ENCODE measurements around the gene NUSAP1. TPM values are rescaled to one million over a fixed set of nuclear protein-coding genes. Genes with fewer than 3 reads are reported as not detected.

The NUSAP1 gene
- total RNA-seq, 6 donors from 2014 or later, result 6.8 to 22.0 (median 8.3) TPM

DNA sequence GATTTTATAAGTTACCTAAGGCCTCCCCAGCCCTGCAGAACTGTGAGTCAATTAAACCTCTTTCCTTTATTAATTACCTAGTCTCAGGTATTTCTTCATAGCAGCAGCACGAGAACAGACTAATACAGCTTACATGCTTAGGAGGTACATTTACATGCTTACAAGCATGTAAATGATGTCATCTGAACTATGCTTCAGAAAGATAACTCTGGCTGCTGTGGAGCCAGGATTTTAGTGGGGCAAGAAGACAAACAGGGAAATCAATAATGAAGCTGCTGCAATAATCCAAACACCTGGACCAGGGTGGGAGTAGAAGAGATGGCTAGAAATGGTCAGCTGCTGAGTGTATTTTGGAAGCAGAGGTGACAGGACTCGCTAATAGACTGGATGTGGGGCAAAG, 60.0 kb downstream of the NUSAP1 start:
- H3K4me3 ChIP-seq, result no peak overlapping the region
- H3K36me3 ChIP-seq, result peaks cover 3 to 62% (median 34%) of the 10 kb centered on the region in 4 donors
- H3K9me3 ChIP-seq, result no peaks in the 10 kb centered on the region
- DNase-seq (no peak), ATAC-seq (ENCODE audit: low FRiP score in 2 of 2) (no peak)
- WGBS, 2 donors, result 94 to 95% methylated on average over 2 of the region's 2 CpGs
- H3K27me3 ChIP-seq, result no peaks in the 10 kb centered on the region
- H3K4me1 ChIP-seq, result peaks cover 0 to 6% (median 2%) of the 10 kb centered on the region in 4 donors
- no peak overlapping the region for H3K27ac ChIP-seq
- no peak for TF ChIP-seq EP300 (IDR thresholded peaks at IDR 0.05)
- TF ChIP-seq POLR2A (IDR thresholded peaks at IDR 0.05), result no peak

- H3K4me3 ChIP-seq, result no peak overlapping the region
- H3K4me1 ChIP-seq, result peaks cover 0 to 6% (median 2%) of the 10 kb centered on the region in 4 donors
- TF ChIP-seq, protein P1, sequence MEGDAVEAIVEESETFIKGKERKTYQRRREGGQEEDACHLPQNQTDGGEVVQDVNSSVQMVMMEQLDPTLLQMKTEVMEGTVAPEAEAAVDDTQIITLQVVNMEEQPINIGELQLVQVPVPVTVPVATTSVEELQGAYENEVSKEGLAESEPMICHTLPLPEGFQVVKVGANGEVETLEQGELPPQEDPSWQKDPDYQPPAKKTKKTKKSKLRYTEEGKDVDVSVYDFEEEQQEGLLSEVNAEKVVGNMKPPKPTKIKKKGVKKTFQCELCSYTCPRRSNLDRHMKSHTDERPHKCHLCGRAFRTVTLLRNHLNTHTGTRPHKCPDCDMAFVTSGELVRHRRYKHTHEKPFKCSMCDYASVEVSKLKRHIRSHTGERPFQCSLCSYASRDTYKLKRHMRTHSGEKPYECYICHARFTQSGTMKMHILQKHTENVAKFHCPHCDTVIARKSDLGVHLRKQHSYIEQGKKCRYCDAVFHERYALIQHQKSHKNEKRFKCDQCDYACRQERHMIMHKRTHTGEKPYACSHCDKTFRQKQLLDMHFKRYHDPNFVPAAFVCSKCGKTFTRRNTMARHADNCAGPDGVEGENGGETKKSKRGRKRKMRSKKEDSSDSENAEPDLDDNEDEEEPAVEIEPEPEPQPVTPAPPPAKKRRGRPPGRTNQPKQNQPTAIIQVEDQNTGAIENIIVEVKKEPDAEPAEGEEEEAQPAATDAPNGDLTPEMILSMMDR (IDR thresholded peaks at IDR 0.05), result no peak
- no peak for TF ChIP-seq POLR2A (IDR thresholded peaks at IDR 0.05)
- no peak for DNase-seq
- WGBS, 2 donors, result 97 to 99% methylated on average over 4 of the region's 4 CpGs
- no peaks in the 10 kb centered on the region for H3K27me3 ChIP-seq
- H3K9me3 ChIP-seq, result no peaks in the 10 kb centered on the region
- H3K36me3 ChIP-seq, result peaks cover 3 to 49% (median 26%) of the 10 kb centered on the region in 4 donors
- no peak for ATAC-seq (ENCODE audit: low FRiP score in 2 of 2)
- no peak overlapping the region for H3K27ac ChIP-seq
These were observed 62.2 kb downstream of the NUSAP1 start for GRCh38 chr15:41394924-41395323.

GRCh38 chr15:41396111-41396510, 63.4 kb downstream of the NUSAP1 start:
- no peak for TF ChIP-seq POLR2AphosphoS5 (IDR thresholded peaks at IDR 0.05)
- ATAC-seq (ENCODE audit: low FRiP score in 2 of 2), result peak in 1 of 2 donors; percentile 77
- Histone ChIP-seq H3K4me1 (peaks cover 1 to 6% (median 4%) of the 10 kb centered on the region in 4 donors), H3K9me3 (no peaks in the 10 kb centered on the region), H3K27ac (peak overlapping the region in 1 of 4 donors; percentile 35), H3K36me3 (peaks cover 3 to 44% (median 21%) of the 10 kb centered on the region in 4 donors), H3K4me3 (peak overlapping the region in 1 of 4 donors; percentile 4), H3K27me3 (no peaks in the 10 kb centered on the region)
- peak in 1 of 2 donors; percentile 59 for DNase-seq
- WGBS, 2 donors, result 41 to 55% methylated on average over 3 of the region's 3 CpGs

DNA sequence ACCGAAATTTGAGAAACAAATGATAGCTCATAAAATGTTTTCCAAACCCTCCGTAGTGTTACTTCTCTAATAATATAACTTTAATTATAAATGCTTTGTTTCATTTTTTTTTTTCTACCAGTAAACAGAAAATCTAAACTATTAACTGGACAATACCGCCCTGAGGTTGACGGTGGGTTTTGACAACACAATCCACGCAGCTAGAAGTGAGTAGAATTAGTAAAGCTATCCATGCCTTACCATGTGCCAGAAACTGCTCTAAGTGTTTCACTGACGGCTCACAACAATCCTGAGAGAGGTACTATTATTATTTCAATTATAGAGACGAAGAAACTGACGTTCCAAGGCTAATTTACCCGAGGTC, 69.2 kb downstream of the NUSAP1 start:
- ATAC-seq (ENCODE audit: low FRiP score in 2 of 2), result peak in 1 of 2 donors; percentile 39
- peak overlapping the region; percentile 83 to 97 (median 92) for H3K27ac ChIP-seq
- no peaks in the 10 kb centered on the region for H3K9me3 ChIP-seq

GRCh38 chr15:41407341-41407740, 74.7 kb downstream of the NUSAP1 start:
- Histone ChIP-seq H3K27me3 (no peaks in the 10 kb centered on the region), H3K9me3 (no peaks in the 10 kb centered on the region), H3K27ac (peak overlapping the region in 1 of 4 donors; percentile 53), H3K4me1 (peaks cover 4 to 8% (median 5%) of the 10 kb centered on the region in 4 donors), H3K4me3 (no peak overlapping the region), H3K36me3 (no peaks in the 10 kb centered on the region)
- 73 to 86% methylated on average over 5 of the region's 5 CpGs for WGBS, 2 donors
- ATAC-seq (ENCODE audit: low FRiP score in 2 of 2) (no peak), DNase-seq (no peak)
- TF ChIP-seq, protein P1 (IDR thresholded peaks at IDR 0.05), result no peak
- TF ChIP-seq POLR2AphosphoS5 (IDR thresholded peaks at IDR 0.05) (no peak), POLR2A (IDR thresholded peaks at IDR 0.05) (no peak)

More for the DNA sequence above, 69.2 kb downstream of the NUSAP1 start:
- DNase-seq, result no peak
- H3K27me3 ChIP-seq, result no peaks in the 10 kb centered on the region
- 8% methylated on average over 9 of the region's 9 CpGs for WGBS, 2 donors
- peaks cover 4 to 18% (median 13%) of the 10 kb centered on the region in 4 donors for H3K4me1 ChIP-seq
- TF ChIP-seq POLR2A (IDR thresholded peaks at IDR 0.05) (no peak), EP300 (IDR thresholded peaks at IDR 0.05) (no peak), POLR2AphosphoS5 (IDR thresholded peaks at IDR 0.05) (no peak)
- TF ChIP-seq, protein P1 (IDR thresholded peaks at IDR 0.05), result no peak
- no peaks in the 10 kb centered on the region for H3K36me3 ChIP-seq
- H3K4me3 ChIP-seq, result peak overlapping the region; percentile 54 to 91 (median 74)

GRCh38 chr15:41408234-41408641, 75.6 kb downstream of the NUSAP1 start:
- 80 to 86% methylated on average over 2 of the region's 2 CpGs for WGBS, 2 donors
- TF ChIP-seq POLR2AphosphoS5 (IDR thresholded peaks at IDR 0.05) (no peak), POLR2A (IDR thresholded peaks at IDR 0.05) (no peak), EP300 (IDR thresholded peaks at IDR 0.05) (no peak)
- TF ChIP-seq, protein P1 (IDR thresholded peaks at IDR 0.05), result no peak
- Histone ChIP-seq H3K36me3 (no peaks in the 10 kb centered on the region), H3K9me3 (no peaks in the 10 kb centered on the region), H3K4me3 (no peak overlapping the region), H3K27ac (peak overlapping the region in 2 of 4 donors; percentile 11 to 53), H3K27me3 (no peaks in the 10 kb centered on the region), H3K4me1 (peaks cover 0 to 3% (median under 1%) of the 10 kb centered on the region in 4 donors)
- ATAC-seq (ENCODE audit: low FRiP score in 2 of 2) (peak in 1 of 2 donors; percentile 17), DNase-seq (no peak)

Measured in upper lobe of left lung (tissue), 6 donors.